PFSK-1 (cell line): Measurements from ENCODE around the gene MBOAT7.

Experiments used
- POLR2AphosphoS5 ChIP-seq: IDR thresholded peaks from 2 replicates; pipeline ENCODE4 v1.6.1; 2012; ENCODE audit warnings: low read depth, mild to moderate bottlenecking, control low read depth, low read length, moderate library complexity
- SIN3A ChIP-seq: IDR thresholded peaks from 2 replicates; pipeline ENCODE4 v1.6.1; 2012; ENCODE audit warnings: mild to moderate bottlenecking, low read length, moderate library complexity, borderline replicate concordance; ENCODE audit not compliant: insufficient read depth

DNA sequence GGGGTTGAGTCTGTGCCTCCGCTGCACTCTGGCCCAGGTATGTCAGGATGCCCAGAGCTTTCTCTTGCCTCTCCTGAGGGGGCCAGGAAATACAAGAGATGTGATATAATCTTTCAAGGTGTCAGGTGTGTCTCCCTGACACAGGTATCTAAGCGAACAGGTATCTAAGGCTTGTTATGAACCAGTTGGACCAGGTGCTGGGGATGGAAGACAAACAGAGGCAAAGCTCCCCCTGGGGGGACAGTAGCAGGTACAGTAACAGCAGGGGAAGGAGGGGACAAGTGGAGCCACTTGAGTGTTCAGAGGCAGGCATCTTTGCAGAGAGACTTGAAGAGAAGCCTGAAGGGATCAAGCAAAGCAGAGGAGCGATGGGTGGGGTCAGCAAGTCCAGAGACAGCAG is 32.4 kb downstream of the MBOAT7 start:
- TF ChIP-seq POLR2AphosphoS5 (no peak), SIN3A (no peak)
